ENCODE data around the gene NUDT6.
"Not testable (repeated sequence)": the region's sequence is repeated elsewhere in the genome, so short reads cannot be mapped to it uniquely, and the experiment has no call there.

Gene NUDT6

DNA sequence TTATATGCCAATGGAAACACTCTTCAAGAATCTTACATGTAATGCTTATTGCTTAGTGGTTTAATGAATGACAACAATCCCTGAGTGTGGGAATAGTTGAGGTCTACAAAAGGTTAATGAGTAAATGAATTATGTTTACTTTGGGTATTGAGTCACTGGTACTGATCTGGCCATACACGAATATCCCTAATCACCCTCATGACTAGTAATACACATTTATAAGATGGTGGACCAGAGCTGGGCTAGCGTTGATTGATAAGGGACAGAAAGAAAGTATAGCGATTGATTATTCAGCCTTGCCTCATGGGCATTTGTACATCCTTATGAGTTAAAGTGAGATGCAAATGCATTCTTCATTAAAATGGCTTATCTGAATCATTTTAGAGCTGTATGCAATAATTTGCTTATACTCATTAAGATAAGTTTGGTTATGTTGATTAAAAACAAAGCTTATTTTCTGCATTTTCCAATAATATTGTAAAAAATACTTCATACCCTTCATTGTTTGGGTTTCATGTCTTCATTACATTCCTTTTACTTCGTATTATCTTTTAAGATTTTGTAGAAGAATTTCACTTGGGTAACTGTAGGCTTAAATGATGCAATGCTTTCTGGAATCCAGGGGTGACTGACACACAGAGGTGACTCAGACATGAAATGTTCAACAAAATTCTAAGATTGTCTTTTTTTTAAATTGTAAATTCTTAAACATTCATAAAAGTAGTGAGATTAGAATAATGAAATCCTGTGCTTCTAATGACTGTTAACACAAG is 48.4 kb downstream of the NUDT6 start:
- peak; percentile 36; the same call in 1 of the 2 replicates for TF ChIP-seq ISL1 (CRISPR knock-in tag; IDR thresholded peaks at IDR 0.05)
- TF ChIP-seq ZNF8 (CRISPR knock-in tag; IDR thresholded peaks at IDR 0.05): no peak
- ATAC-seq: peak; percentile 66

DNA sequence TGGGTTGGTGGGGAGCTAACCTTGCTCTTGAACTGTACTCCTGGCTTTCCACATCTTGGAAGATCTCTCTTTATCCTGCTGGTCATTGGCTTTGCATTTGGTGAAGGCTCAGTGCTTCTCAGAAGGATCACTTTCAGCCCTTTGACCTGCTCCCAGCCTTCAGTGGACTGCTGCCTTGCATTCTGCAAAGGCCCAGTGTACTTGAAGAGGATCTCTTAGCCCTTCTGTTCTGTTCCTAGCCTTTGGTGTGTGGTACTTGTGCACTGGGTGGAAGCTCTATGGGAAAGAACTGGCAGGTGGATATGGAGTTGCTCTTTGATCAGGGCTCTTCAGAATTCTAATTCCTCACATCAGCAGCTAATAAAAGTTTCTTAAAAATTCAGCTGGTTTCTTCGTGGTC is 49.3 kb downstream of the NUDT6 start:
- peak; percentile 50; the same call in 2 of the 3 replicates for ATAC-seq
- TF ChIP-seq, protein P1, sequence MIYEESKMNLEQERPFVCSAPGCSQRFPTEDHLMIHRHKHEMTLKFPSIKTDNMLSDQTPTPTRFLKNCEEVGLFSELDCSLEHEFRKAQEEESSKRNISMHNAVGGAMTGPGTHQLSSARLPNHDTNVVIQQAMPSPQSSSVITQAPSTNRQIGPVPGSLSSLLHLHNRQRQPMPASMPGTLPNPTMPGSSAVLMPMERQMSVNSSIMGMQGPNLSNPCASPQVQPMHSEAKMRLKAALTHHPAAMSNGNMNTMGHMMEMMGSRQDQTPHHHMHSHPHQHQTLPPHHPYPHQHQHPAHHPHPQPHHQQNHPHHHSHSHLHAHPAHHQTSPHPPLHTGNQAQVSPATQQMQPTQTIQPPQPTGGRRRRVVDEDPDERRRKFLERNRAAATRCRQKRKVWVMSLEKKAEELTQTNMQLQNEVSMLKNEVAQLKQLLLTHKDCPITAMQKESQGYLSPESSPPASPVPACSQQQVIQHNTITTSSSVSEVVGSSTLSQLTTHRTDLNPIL (CRISPR knock-in tag; IDR thresholded peaks at IDR 0.05; ENCODE audit: low read depth): no peak
- TF ChIP-seq, protein P2, sequence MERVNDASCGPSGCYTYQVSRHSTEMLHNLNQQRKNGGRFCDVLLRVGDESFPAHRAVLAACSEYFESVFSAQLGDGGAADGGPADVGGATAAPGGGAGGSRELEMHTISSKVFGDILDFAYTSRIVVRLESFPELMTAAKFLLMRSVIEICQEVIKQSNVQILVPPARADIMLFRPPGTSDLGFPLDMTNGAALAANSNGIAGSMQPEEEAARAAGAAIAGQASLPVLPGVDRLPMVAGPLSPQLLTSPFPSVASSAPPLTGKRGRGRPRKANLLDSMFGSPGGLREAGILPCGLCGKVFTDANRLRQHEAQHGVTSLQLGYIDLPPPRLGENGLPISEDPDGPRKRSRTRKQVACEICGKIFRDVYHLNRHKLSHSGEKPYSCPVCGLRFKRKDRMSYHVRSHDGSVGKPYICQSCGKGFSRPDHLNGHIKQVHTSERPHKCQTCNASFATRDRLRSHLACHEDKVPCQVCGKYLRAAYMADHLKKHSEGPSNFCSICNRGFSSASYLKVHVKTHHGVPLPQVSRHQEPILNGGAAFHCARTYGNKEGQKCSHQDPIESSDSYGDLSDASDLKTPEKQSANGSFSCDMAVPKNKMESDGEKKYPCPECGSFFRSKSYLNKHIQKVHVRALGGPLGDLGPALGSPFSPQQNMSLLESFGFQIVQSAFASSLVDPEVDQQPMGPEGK (CRISPR knock-in tag; IDR thresholded peaks at IDR 0.05; ENCODE audit: borderline replicate concordance): no peak
- no peak for TF ChIP-seq ZNF70 (CRISPR knock-in tag; IDR thresholded peaks at IDR 0.05)
- no peak for TF ChIP-seq ZNF8 (CRISPR knock-in tag; IDR thresholded peaks at IDR 0.05)
- TF ChIP-seq, protein P3, sequence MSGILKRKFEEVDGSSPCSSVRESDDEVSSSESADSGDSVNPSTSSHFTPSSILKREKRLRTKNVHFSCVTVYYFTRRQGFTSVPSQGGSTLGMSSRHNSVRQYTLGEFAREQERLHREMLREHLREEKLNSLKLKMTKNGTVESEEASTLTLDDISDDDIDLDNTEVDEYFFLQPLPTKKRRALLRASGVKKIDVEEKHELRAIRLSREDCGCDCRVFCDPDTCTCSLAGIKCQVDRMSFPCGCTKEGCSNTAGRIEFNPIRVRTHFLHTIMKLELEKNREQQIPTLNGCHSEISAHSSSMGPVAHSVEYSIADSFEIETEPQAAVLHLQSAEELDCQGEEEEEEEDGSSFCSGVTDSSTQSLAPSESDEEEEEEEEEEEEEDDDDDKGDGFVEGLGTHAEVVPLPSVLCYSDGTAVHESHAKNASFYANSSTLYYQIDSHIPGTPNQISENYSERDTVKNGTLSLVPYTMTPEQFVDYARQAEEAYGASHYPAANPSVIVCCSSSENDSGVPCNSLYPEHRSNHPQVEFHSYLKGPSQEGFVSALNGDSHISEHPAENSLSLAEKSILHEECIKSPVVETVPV (CRISPR knock-in tag; IDR thresholded peaks at IDR 0.05): no peak
- TF ChIP-seq SNAI2 (CRISPR knock-in tag; IDR thresholded peaks at IDR 0.05): no peak
- no peak for TF ChIP-seq TOX (CRISPR knock-in tag; IDR thresholded peaks at IDR 0.05; ENCODE audit: borderline replicate concordance)
- TF ChIP-seq ZNF565 (CRISPR knock-in tag; conservative IDR thresholded peaks at IDR 0.05; ENCODE audit: low read depth): no peak
- no peak for TF ChIP-seq OSR1 (CRISPR knock-in tag; IDR thresholded peaks at IDR 0.05)
- TF ChIP-seq ISL1 (CRISPR knock-in tag; IDR thresholded peaks at IDR 0.05): no peak
- TF ChIP-seq RARB (CRISPR knock-in tag; IDR thresholded peaks at IDR 0.05): no peak
- no peak for TF ChIP-seq CSDC2 (CRISPR knock-in tag; IDR thresholded peaks at IDR 0.05)
- no peak for TF ChIP-seq TCF4 (CRISPR knock-in tag; IDR thresholded peaks at IDR 0.05; ENCODE audit: borderline replicate concordance)
- TF ChIP-seq ARNTL (CRISPR knock-in tag; IDR thresholded peaks at IDR 0.05; ENCODE audit: borderline replicate concordance, low read depth): no peak
- no peak for TF ChIP-seq BACH2 (CRISPR knock-in tag; IDR thresholded peaks at IDR 0.05; ENCODE audit: borderline replicate concordance)
- TF ChIP-seq GLIS3 (CRISPR knock-in tag; IDR thresholded peaks at IDR 0.05): no peak
- no peak for TF ChIP-seq ZC3H10 (CRISPR knock-in tag; IDR thresholded peaks at IDR 0.05)
- TF ChIP-seq ZFP3 (CRISPR knock-in tag; IDR thresholded peaks at IDR 0.05): no peak
- TF ChIP-seq ZFP30 (CRISPR knock-in tag; IDR thresholded peaks at IDR 0.05): no peak
- TF ChIP-seq, protein P4, sequence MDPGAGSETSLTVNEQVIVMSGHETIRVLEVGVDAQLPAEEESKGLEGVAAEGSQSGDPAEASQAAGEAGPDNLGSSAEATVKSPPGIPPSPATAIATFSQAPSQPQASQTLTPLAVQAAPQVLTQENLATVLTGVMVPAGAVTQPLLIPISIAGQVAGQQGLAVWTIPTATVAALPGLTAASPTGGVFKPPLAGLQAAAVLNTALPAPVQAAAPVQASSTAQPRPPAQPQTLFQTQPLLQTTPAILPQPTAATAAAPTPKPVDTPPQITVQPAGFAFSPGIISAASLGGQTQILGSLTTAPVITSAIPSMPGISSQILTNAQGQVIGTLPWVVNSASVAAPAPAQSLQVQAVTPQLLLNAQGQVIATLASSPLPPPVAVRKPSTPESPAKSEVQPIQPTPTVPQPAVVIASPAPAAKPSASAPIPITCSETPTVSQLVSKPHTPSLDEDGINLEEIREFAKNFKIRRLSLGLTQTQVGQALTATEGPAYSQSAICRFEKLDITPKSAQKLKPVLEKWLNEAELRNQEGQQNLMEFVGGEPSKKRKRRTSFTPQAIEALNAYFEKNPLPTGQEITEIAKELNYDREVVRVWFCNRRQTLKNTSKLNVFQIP (CRISPR knock-in tag; IDR thresholded peaks at IDR 0.05; ENCODE audit: borderline replicate concordance, low read depth): no peak

DNA sequence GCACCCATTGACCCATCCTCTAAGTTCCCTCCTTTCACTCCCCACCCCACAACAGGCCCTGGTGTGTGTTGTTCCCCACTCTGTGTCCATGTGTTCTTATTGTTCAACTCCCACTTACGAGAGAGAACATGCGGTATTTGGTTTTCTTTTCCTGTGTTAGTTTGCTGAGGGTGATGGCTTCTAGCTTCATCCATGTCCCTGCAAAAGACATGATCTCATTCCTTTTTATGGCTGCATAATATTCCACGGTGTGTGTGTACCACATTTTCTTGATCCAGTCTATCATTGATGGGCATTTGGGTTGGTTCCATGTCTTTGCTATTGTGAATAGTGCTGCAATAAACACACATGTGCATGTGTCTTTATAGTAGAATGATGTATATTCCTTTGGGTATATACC is 54.2 kb downstream of the NUDT6 start:
- not testable (repeated sequence) for ATAC-seq

DNA sequence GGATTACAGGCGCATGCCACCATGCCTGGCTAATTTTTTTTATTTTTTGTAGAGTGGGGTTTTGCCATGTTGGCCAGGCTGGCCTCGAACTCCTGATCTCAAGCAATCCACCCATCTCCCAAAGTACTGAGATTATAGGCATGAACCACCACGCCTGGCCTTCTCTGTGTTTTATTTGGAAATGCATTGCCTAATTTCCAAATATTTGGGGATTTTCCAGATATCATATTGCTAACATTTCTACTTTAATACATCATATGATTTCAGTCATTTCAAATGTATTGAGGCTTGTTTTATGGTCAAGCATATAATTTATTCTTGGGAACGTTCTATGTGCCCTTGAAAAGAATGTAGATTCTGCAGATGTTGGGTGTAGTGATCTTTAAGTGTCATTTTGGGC is 57.0 kb downstream of the NUDT6 start:
- ATAC-seq: no peak
- no peak for TF ChIP-seq ZNF70 (CRISPR knock-in tag; IDR thresholded peaks at IDR 0.05)
- no peak for TF ChIP-seq PPARA (CRISPR knock-in tag; IDR thresholded peaks at IDR 0.05; ENCODE audit: borderline replicate concordance)
- no peak for TF ChIP-seq BACH2 (CRISPR knock-in tag; IDR thresholded peaks at IDR 0.05; ENCODE audit: borderline replicate concordance)
- TF ChIP-seq, protein P5, sequence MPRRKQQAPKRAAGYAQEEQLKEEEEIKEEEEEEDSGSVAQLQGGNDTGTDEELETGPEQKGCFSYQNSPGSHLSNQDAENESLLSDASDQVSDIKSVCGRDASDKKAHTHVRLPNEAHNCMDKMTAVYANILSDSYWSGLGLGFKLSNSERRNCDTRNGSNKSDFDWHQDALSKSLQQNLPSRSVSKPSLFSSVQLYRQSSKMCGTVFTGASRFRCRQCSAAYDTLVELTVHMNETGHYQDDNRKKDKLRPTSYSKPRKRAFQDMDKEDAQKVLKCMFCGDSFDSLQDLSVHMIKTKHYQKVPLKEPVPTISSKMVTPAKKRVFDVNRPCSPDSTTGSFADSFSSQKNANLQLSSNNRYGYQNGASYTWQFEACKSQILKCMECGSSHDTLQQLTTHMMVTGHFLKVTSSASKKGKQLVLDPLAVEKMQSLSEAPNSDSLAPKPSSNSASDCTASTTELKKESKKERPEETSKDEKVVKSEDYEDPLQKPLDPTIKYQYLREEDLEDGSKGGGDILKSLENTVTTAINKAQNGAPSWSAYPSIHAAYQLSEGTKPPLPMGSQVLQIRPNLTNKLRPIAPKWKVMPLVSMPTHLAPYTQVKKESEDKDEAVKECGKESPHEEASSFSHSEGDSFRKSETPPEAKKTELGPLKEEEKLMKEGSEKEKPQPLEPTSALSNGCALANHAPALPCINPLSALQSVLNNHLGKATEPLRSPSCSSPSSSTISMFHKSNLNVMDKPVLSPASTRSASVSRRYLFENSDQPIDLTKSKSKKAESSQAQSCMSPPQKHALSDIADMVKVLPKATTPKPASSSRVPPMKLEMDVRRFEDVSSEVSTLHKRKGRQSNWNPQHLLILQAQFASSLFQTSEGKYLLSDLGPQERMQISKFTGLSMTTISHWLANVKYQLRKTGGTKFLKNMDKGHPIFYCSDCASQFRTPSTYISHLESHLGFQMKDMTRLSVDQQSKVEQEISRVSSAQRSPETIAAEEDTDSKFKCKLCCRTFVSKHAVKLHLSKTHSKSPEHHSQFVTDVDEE (CRISPR knock-in tag; IDR thresholded peaks at IDR 0.05): no peak
- no peak for TF ChIP-seq CSDC2 (CRISPR knock-in tag; IDR thresholded peaks at IDR 0.05)
- no peak for TF ChIP-seq ISL1 (CRISPR knock-in tag; IDR thresholded peaks at IDR 0.05)
- TF ChIP-seq, protein P4 (CRISPR knock-in tag; IDR thresholded peaks at IDR 0.05; ENCODE audit: borderline replicate concordance, low read depth): no peak
- TF ChIP-seq ARNTL (CRISPR knock-in tag; IDR thresholded peaks at IDR 0.05; ENCODE audit: borderline replicate concordance, low read depth): no peak
- no peak for TF ChIP-seq ZFP30 (CRISPR knock-in tag; IDR thresholded peaks at IDR 0.05)
- TF ChIP-seq, protein P3 (CRISPR knock-in tag; IDR thresholded peaks at IDR 0.05): no peak
- TF ChIP-seq OSR1 (CRISPR knock-in tag; IDR thresholded peaks at IDR 0.05): no peak
- TF ChIP-seq GLIS3 (CRISPR knock-in tag; IDR thresholded peaks at IDR 0.05): no peak
- TF ChIP-seq TOX (CRISPR knock-in tag; IDR thresholded peaks at IDR 0.05; ENCODE audit: borderline replicate concordance): no peak
- TF ChIP-seq ZNF8 (CRISPR knock-in tag; IDR thresholded peaks at IDR 0.05): no peak

Data from SK-N-SH treated with all-trans-retinoic acid at 6 μM for 48 hours (cell line).